HCT116 (cell line): ENCODE data around the gene C11orf68. TPM values are rescaled to one million over a fixed set of nuclear protein-coding genes. Genes with fewer than 3 reads are reported as not detected.

ENCODE experiments used
- ATAC-seq: fragments of 200-7000 bp; cut with Tn5 transposase; 2 replicates; pipeline ENCODE4 v1.9.1; 2020; ENCODE audit warnings: mild to moderate bottlenecking, moderate library complexity
- BruUV-seq: library from RNA; stranded (reverse); fragments of 400-500 nt; replicated peaks from 2 replicates; lab custom pipeline; 2021; lab: Mats Ljungman, UMichigan
- CTCF ChIA-PET: fragments of 300-600 bp; sonication (Branson Sonifier 250); formaldehyde crosslinking; loops from one replicate; lab custom pipeline; 2021; ENCODE audit warnings: antibody characterized with exemption; lab: Charles Lee
- POLR2A ChIA-PET: fragments of 300-600, 350-600 bp; sonication (Branson Sonifier 250); formaldehyde crosslinking; loops from one replicate; lab custom pipeline; 2021; ENCODE audit warnings: antibody characterized with exemption; lab: Charles Lee
- RAD21 ChIA-PET, 2 experiments: fragments of 300-600 bp; sonication (Branson Sonifier 250); formaldehyde crosslinking; loops; one replicate each; lab custom pipeline; 2023; ENCODE audit warnings: low total read pairs in 2 of 2; ENCODE audit not compliant: uncharacterized antibody in 2 of 2, unreplicated experiment in 2 of 2, low non-redundant PET in 1 of 2; lab: Charles Lee
- DNase-seq: peaks from one replicate; pipeline ENCODE4 v3.0.0-alpha.2; 2010; ENCODE audit warnings: low read depth, low spot score
- H2AFZ ChIP-seq: fragments of 200-600 bp; shearing (Covaris generic), sonication (generic); 2 replicates; pipeline ENCODE4 v1.6.1; 2017; ENCODE audit warnings: low read depth, mixed run types, mixed read lengths, antibody characterized with exemption, low read length; ENCODE audit not compliant: poor library complexity, severe bottlenecking
- H3K27ac ChIP-seq: 2 replicates; pipeline ENCODE4 v1.5.1; 2012; ENCODE audit warnings: low read depth, low read length
- H3K27me3 ChIP-seq: fragments of 200-600 bp; sonication (generic); 2 replicates; pipeline ENCODE4 v1.6.1; 2016; ENCODE audit warnings: mixed run types, low read length, mixed read lengths; ENCODE audit not compliant: insufficient read depth
- H3K36me3 ChIP-seq, 2 experiments: fragments of 200-500 bp in 1 of 2; fragments of 200-600 bp in 1 of 2; sonication (Bioruptor generic) in 1 of 2; sonication (generic) in 1 of 2; 2 replicates each; pipeline versions ENCODE4 v1.5.1 to v1.6.1; 2014 to 2016; ENCODE audit warnings: low read length in 2 of 2, inconsistent platforms in 1 of 2, mixed read lengths in 1 of 2, mixed run types in 1 of 2; ENCODE audit not compliant: insufficient read depth in 2 of 2, control insufficient read depth in 1 of 2
- H3K4me1 ChIP-seq, 2 experiments: fragments of 200-600 bp in 1 of 2; sonication (generic) in 1 of 2; 2 replicates each; pipeline versions ENCODE4 v1.5.1 to v1.6.1; 2012 to 2017; ENCODE audit warnings: low read length in 2 of 2, inconsistent platforms in 1 of 2, mild to moderate bottlenecking in 1 of 2, mixed read lengths in 1 of 2, mixed run types in 1 of 2, moderate library complexity in 1 of 2; ENCODE audit not compliant: insufficient read depth in 2 of 2, control insufficient read depth in 1 of 2
- H3K4me2 ChIP-seq: fragments of 200-600 bp; sonication (generic); 2 replicates; pipeline ENCODE4 v1.6.1; 2017; ENCODE audit warnings: mixed run types, low read length, mixed read lengths
- H3K4me3 ChIP-seq, 2 experiments: fragments of 200-600 bp in 1 of 2; sonication (generic) in 1 of 2; replicated peaks in 1 of 2; 2 replicates each; pipeline ENCODE4 v1.5.1; 2011 to 2016; ENCODE audit warnings: low read length in 2 of 2, control low read depth in 1 of 2, low read depth in 1 of 2, mild to moderate bottlenecking in 1 of 2, mixed read lengths in 1 of 2, mixed run types in 1 of 2
- H3K79me2 ChIP-seq: fragments of 200-600 bp; sonication (generic); 2 replicates; pipeline ENCODE4 v1.6.1; 2017; ENCODE audit warnings: mild to moderate bottlenecking, mixed run types, low read length, moderate library complexity, mixed read lengths; ENCODE audit not compliant: insufficient read depth
- H3K9ac ChIP-seq: fragments of 200-600 bp; sonication (generic); 2 replicates; pipeline ENCODE4 v1.6.1; 2016; ENCODE audit warnings: low read length, mixed read lengths
- H3K9me2 ChIP-seq: fragments of 200-600 bp; sonication (generic), shearing (Covaris generic); 2 replicates; pipeline ENCODE4 v1.6.1; 2017; ENCODE audit warnings: mixed run types, mild to moderate bottlenecking, moderate library complexity; ENCODE audit not compliant: insufficient read depth
- H3K9me3 ChIP-seq, 2 experiments: fragments of 200-500 bp in 1 of 2; fragments of 200-600 bp in 1 of 2; sonication (Bioruptor generic) in 1 of 2; sonication (generic) in 1 of 2; 2 replicates each; pipeline ENCODE4 v1.6.1; 2014 to 2017; ENCODE audit warnings: low read length in 2 of 2, mixed read lengths in 2 of 2, inconsistent platforms in 1 of 2, low read depth in 1 of 2, mild to moderate bottlenecking in 1 of 2, mixed run types in 1 of 2, moderate library complexity in 1 of 2; ENCODE audit not compliant: control insufficient read depth in 1 of 2, insufficient read depth in 1 of 2
- H4K20me1 ChIP-seq: fragments of 200-600 bp; sonication (generic), shearing (Covaris generic); 2 replicates; pipeline ENCODE4 v1.6.1; 2017; ENCODE audit warnings: mixed run types, mild to moderate bottlenecking, moderate library complexity; ENCODE audit not compliant: insufficient read depth
- CEBPB ChIP-seq: IDR thresholded peaks from 2 replicates; pipeline ENCODE4 v1.6.1; 2012; ENCODE audit warnings: low read depth
- EZH2 ChIP-seq: fragments of 200-600 bp; sonication (generic); IDR thresholded peaks from 2 replicates; pipeline ENCODE4 v1.6.1; 2017; ENCODE audit warnings: antibody characterized with exemption, mixed run types
- EZH2phosphoT487 ChIP-seq: fragments of 200-600 bp; IDR thresholded peaks from 2 replicates; pipeline ENCODE4 v1.6.1; 2018; ENCODE audit warnings: antibody characterized with exemption, borderline replicate concordance
- JUND ChIP-seq: IDR thresholded peaks from 2 replicates; pipeline ENCODE4 v1.6.1; 2012
- MAX ChIP-seq: IDR thresholded peaks from 2 replicates; pipeline ENCODE4 v1.6.1; 2012
- POLR2AphosphoS5 ChIP-seq: IDR thresholded peaks from 2 replicates; pipeline ENCODE4 v1.6.1; 2011; ENCODE audit warnings: mild to moderate bottlenecking, low read depth, low read length, moderate library complexity
- RAD21 ChIP-seq: IDR thresholded peaks from 2 replicates; pipeline ENCODE4 v1.6.1; 2012; ENCODE audit warnings: low read depth, mild to moderate bottlenecking
- REST ChIP-seq: IDR thresholded peaks from 2 replicates; pipeline ENCODE4 v1.6.1; 2012; ENCODE audit warnings: low read depth
- SIN3A ChIP-seq: IDR thresholded peaks from 2 replicates; pipeline ENCODE4 v1.6.1; 2012; ENCODE audit warnings: low read depth
- SRF ChIP-seq: IDR thresholded peaks from 2 replicates; pipeline ENCODE4 v1.6.1; 2012; ENCODE audit warnings: low read depth
- YY1 ChIP-seq: IDR thresholded peaks from 2 replicates; pipeline ENCODE4 v1.6.1; 2011; ENCODE audit warnings: low read length, low read depth, moderate library complexity, mild to moderate bottlenecking; ENCODE audit not compliant: insufficient replicate concordance; ENCODE audit errors: extremely low read depth
- ZBTB33 ChIP-seq: IDR thresholded peaks from 2 replicates; pipeline ENCODE4 v1.6.1; 2011; ENCODE audit warnings: mild to moderate bottlenecking, low read length, moderate library complexity; ENCODE audit not compliant: insufficient replicate concordance; ENCODE audit errors: extremely low read depth
- ZFX ChIP-seq: fragments of 450-650 bp; IDR thresholded peaks from 2 replicates; pipeline ENCODE4 v1.6.1; 2017
- intact Hi-C: fragments of 100-400 bp; cut with micrococcal nuclease; formaldehyde crosslinking; loops from 2 replicates; pipeline ENCODE4 v1.10.0; 2022
- total RNA-seq: library from RNA; stranded (reverse); gene quantifications from one replicate; pipeline ENCODE4 v1.2.1, GENCODE V29; 2021; ENCODE audit not compliant: unreplicated experiment
- TF ChIP-seq, protein P1 (sequence below), 3 experiments: fragments of 200-600 bp in 1 of 3; sonication (generic) in 1 of 3; IDR thresholded peaks in 2 of 3; conservative IDR thresholded peaks in 1 of 3; 2 replicates each; pipeline ENCODE4 v1.5.1; 2012 to 2017; ENCODE audit warnings: low read depth in 2 of 3, low read length in 2 of 3, antibody characterized with exemption in 1 of 3, borderline replicate concordance in 1 of 3, control low read depth in 1 of 3, mild to moderate bottlenecking in 1 of 3, mixed read lengths in 1 of 3, mixed run types in 1 of 3, moderate library complexity in 1 of 3; ENCODE audit not compliant: insufficient read depth in 1 of 3
- TF ChIP-seq, protein P2 (sequence below): IDR thresholded peaks from 2 replicates; pipeline ENCODE4 v1.6.1; 2012

The C11orf68 gene
- total RNA-seq, 1 experiment from 2014 or later = 49.8 TPM

DNA sequence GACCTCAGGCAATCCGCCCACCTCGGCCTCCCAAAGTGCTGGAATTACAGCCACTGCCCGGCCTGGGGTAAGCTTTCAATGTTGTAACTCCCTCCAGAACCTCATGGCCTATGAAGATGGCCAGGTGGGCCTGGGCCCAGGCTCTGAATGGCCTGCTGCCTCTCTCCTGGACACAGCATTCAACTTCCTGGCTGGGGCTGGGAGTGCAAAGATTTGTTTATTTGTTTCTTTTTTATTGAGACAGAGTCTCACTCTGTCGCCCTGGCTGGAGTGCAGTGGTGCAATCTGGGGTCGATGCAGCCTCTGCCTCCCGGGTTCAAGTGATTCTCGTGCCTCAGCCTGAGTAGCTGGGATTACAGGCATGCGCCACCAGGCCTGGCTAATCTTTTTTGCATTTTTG lies 25.9 kb upstream of the C11orf68 start:
- Histone ChIP-seq H3K36me3 (no peaks in the 10 kb centered on the region), H3K9ac (no peak overlapping the region), H3K79me2 (no peaks in the 10 kb centered on the region), H3K9me3 (no peaks in the 10 kb centered on the region), H4K20me1 (no peaks in the 10 kb centered on the region), H3K4me1 (no peaks in the 10 kb centered on the region), H3K4me2 (no peak overlapping the region), H3K27ac (no peak overlapping the region), H3K27me3 (no peaks in the 10 kb centered on the region), H3K4me3 (no peak overlapping the region), H2AFZ (no peak overlapping the region), H3K9me2 (no peaks in the 10 kb centered on the region)
- no TSS peak for BruUV-seq
- POLR2A ChIA-PET = no interaction called here
- RAD21 ChIA-PET = no interaction called here
- intact Hi-C loops = no loop called here
- ATAC-seq = no peak
- no peak for TF ChIP-seq MAX
- TF ChIP-seq POLR2AphosphoS5 = no peak
- TF ChIP-seq REST = no peak
- no peak for TF ChIP-seq RAD21
- TF ChIP-seq, protein P1, sequence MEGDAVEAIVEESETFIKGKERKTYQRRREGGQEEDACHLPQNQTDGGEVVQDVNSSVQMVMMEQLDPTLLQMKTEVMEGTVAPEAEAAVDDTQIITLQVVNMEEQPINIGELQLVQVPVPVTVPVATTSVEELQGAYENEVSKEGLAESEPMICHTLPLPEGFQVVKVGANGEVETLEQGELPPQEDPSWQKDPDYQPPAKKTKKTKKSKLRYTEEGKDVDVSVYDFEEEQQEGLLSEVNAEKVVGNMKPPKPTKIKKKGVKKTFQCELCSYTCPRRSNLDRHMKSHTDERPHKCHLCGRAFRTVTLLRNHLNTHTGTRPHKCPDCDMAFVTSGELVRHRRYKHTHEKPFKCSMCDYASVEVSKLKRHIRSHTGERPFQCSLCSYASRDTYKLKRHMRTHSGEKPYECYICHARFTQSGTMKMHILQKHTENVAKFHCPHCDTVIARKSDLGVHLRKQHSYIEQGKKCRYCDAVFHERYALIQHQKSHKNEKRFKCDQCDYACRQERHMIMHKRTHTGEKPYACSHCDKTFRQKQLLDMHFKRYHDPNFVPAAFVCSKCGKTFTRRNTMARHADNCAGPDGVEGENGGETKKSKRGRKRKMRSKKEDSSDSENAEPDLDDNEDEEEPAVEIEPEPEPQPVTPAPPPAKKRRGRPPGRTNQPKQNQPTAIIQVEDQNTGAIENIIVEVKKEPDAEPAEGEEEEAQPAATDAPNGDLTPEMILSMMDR (IDR thresholded peaks at IDR 0.05 in 2 of 3, conservative IDR thresholded peaks at IDR 0.05 in 1 of 3; ENCODE audit: borderline replicate concordance in 1 of 3, insufficient read depth in 1 of 3, low read depth in 2 of 3, low read length in 2 of 3) = no peak
- no peak for TF ChIP-seq EZH2
- TF ChIP-seq JUND = no peak
- TF ChIP-seq YY1 = no peak
- no peak for TF ChIP-seq EZH2phosphoT487
- TF ChIP-seq, protein P2, sequence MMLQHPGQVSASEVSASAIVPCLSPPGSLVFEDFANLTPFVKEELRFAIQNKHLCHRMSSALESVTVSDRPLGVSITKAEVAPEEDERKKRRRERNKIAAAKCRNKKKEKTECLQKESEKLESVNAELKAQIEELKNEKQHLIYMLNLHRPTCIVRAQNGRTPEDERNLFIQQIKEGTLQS = no peak
- TF ChIP-seq ZFX = no peak
- TF ChIP-seq SIN3A = no peak
- TF ChIP-seq CEBPB = no peak
- TF ChIP-seq ZBTB33 = no peak
- TF ChIP-seq SRF = no peak
- CTCF ChIA-PET = no interaction called here
- no peak for DNase-seq
